GM23338 (cell line): ENCODE results near the gene GCAT.

ENCODE experiments used
- CREB1 ChIP-seq: fragments of 250-450 bp; sonication (Bioruptor Pico); IDR thresholded peaks from 2 replicates; pipeline ENCODE4 v1.5.0; 2020; ENCODE audit warnings: low read depth, mild to moderate bottlenecking, moderate library complexity
- CTCF ChIP-seq, 2 experiments: fragments of 200-600 bp in 1 of 2; sonication (generic) in 1 of 2; conservative IDR thresholded peaks; 2 replicates each; pipeline versions ENCODE4 v1.5.1 to v1.6.1; 2016 to 2017; ENCODE audit warnings: antibody characterized with exemption in 2 of 2, low read depth in 2 of 2, mild to moderate bottlenecking in 2 of 2, moderate library complexity in 1 of 2
- ETS1 ChIP-seq: IDR thresholded peaks from 2 replicates; pipeline ENCODE4 v1.6.1; 2016; ENCODE audit warnings: antibody characterized with exemption
- EZH2 ChIP-seq: fragments of 200-600 bp; sonication (generic); IDR thresholded peaks from one replicate; pipeline ENCODE4 v1.8.0; 2017; ENCODE audit warnings: antibody characterized with exemption, mild to moderate bottlenecking, low read depth; ENCODE audit not compliant: unreplicated experiment
- JUNB ChIP-seq: IDR thresholded peaks from one replicate; pipeline ENCODE4 v1.6.1; 2016; ENCODE audit warnings: antibody characterized with exemption; ENCODE audit not compliant: unreplicated experiment
- POLR2AphosphoS5 ChIP-seq: IDR thresholded peaks from 2 replicates; pipeline ENCODE4 v1.6.1; 2016; ENCODE audit warnings: antibody characterized with exemption, low read depth
- STAT1 ChIP-seq: IDR thresholded peaks from one replicate; pipeline ENCODE4 v1.6.1; 2016; ENCODE audit warnings: antibody characterized with exemption; ENCODE audit not compliant: unreplicated experiment
- ZNF114 ChIP-seq: fragments of 250-450 bp; sonication (Bioruptor Pico); IDR thresholded peaks from 2 replicates; pipeline ENCODE4 v1.5.0; 2020; ENCODE audit warnings: mild to moderate bottlenecking, moderate library complexity

- no peak for TF ChIP-seq CTCF (conservative IDR thresholded peaks at IDR 0.05; ENCODE audit: low read depth in 2 of 2)
- TF ChIP-seq POLR2AphosphoS5 = no peak
- no peak for TF ChIP-seq EZH2
- TF ChIP-seq ZNF114 (CRISPR knock-in tag) = no peak
- TF ChIP-seq STAT1 = no peak
- TF ChIP-seq JUNB = no peak
- TF ChIP-seq ETS1 = no peak
- TF ChIP-seq CREB1 = no peak
Measured at GRCh38 chr22:37854946-37855345, 47.2 kb downstream of the GCAT start.
